Fibroblast of peridontal ligament (primary cell): ENCODE results near the gene GTSE1.

Experiments used
- DNase-seq: peaks from one replicate; pipeline ENCODE4 v3.0.0-alpha.2; 2010; ENCODE audit errors: extremely low read depth

GTSE1 gene

DNA sequence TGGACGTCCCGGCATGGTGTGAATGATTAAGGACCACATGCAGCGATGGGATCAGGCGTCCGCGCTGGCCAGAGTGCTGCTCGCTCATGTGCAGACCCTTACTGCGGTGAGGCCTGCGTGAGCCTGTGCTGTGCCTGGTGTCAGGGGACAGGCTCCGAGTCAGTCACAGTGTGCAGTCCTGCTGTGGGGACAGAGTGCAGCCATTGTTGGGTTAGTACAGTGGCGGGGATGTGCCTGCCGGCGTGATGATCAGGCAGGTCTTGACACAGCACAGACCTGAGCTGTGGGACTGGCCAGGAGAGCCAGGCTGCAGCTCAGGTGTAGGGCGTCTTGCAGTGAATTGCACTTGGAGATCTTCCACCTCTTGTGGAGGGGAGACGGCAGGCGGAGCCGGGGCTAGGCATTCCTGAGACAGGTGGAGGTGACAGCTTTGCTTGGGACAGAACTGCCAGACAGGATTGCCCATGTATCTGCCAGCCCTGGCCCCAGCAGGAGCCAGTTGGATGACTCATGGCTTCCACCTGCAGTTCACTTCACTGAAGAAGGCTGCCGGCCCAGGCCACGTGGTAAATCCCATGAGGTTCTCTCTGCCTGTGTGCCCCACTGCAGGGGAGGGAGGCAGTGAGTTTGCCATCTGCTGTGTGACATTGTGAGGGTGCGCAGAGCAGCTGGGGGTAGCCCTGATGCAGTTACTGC, 56.2 kb downstream of the GTSE1 start:
- DNase-seq: no peak

DNA sequence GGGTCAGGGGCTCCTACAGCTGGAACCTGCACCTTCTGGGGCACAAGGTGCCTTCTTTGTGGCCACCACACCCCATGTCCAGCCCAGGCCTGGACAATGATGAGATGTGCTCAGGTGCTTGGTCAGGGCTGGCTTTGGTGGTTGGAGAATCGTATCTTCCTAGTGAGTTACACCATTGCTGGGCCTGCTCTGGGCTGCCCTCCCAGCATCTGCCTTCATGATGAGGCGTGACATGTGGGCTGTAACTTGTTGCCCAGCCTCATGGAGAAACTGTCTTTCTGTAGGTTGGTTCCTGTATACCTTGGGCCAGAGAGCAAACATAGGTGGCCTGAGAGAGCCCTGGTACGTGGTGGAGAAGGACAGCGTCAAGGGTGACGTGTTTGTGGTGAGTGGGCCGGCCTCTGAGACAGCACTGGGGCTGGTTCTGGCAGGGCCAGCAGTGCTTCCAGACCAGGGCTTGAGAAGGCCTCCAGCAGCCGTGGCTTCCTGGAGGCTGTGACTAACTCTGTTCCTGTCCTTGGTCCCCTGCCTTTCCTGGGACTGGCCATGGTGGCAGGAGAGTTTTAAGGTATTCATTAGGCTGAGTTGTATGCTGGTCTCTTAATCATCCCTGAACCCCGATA, 56.9 kb downstream of the GTSE1 start:
- DNase-seq: no peak

DNA sequence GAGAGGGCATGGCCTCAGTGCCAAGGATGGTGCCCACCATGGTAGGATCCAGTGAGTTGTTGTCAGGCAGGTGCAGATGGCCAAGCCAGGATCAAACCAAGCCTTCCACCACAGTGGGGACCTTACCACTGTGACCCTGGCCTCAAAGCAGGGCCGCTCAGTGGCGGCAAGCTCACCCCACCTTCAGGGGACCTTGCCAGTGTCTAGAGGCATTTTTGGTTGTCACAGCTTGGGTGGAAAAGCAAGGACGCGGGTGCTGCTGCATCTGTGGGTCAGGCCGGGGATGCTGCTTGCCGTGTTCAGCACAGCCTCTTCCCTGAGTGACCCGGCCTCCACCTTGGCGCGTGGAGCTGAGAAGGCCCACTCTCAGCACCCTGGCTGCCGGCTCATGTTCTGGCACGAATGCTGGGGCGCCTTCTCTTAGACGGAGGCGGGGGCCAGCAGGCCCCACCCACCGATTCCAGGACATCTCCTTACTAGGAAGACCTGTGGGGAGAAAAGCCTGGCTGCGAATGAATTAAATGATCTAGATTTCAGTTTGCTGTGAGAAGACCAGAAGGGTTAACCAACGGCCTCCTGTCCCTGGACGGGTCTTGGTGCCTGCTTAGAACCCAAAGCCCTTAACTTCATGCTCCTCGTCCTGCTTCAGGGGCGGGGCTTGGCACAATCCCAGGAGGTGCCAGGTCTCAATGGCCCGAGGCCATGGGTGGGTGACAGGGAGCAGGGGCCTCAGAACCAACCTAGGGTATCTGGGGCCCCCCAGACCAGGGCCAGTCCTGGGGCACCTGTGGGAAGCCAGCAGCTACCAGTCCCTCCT, 57.7 kb downstream of the GTSE1 start:
- DNase-seq: no peak

DNA sequence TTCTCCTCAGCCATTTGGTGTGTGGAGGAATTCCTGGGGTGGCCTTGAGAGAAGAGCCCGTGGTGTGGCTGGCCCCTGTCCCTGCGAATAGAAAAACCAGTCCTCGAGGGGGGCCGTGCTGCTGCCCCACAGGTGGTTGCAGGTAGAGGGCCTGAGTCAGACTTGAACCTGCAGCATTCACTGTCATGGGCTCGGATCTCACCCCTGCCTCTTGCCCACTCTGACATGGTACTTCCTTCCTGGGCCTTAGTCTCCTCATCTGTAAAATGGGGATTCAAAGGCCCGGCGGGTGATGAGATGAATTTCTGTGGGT, 58.3 kb downstream of the GTSE1 start:
- no peak for DNase-seq

DNA sequence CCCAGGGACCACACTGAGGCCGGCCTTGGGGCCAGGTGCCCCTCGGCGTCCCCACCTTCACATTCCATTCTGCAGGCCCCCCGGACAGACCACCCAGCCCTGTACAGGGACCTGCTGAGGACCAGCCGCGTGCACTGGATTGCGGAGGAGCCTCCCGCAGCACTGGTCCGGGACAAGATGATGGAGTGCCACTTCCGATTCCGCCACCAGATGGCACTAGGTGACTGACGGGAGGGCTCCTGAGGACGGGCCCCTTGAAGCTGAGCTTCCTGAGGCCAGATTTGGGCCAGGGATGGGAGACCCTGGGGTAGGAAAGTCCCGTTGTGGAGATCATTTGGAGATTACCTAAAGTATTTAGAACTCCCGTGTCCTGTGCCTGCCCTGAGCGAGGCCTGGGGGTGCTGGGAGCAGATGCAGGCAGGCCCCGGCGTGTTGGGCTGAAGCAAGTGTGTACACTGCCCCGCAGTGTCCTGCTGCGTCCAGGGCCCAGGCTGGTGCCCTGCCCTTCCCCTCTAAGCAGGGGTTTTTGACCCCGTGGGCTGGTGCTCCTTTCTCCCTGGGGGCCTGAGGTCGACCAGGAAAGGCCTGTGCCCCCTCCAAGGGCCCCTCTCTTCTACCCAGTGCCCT, 58.8 kb downstream of the GTSE1 start:
- DNase-seq: peak; percentile 62

DNA sequence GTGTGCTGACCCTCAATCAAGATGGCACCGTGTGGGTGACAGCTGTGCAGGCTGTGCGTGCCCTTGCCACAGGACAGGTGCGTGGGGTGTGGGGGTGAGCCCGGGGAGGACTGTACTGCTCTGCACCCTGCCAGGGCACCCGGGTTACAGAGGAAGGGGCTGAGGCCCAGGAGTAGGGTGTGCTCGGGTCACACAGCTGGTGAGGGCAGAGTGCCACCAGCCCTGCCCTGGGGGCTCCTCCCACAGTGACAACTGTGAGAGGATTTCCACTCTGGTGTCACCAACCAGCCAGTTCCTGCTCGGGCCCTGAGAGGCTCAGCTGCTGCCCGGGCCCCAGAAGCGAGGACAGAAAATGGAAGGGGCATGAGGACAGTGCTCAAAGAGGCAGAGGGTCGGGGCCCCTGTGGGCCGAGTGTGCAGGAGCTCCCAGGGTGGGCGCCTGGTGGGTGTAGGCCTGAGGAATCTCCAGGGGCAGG, 59.4 kb downstream of the GTSE1 start:
- no peak for DNase-seq

DNA sequence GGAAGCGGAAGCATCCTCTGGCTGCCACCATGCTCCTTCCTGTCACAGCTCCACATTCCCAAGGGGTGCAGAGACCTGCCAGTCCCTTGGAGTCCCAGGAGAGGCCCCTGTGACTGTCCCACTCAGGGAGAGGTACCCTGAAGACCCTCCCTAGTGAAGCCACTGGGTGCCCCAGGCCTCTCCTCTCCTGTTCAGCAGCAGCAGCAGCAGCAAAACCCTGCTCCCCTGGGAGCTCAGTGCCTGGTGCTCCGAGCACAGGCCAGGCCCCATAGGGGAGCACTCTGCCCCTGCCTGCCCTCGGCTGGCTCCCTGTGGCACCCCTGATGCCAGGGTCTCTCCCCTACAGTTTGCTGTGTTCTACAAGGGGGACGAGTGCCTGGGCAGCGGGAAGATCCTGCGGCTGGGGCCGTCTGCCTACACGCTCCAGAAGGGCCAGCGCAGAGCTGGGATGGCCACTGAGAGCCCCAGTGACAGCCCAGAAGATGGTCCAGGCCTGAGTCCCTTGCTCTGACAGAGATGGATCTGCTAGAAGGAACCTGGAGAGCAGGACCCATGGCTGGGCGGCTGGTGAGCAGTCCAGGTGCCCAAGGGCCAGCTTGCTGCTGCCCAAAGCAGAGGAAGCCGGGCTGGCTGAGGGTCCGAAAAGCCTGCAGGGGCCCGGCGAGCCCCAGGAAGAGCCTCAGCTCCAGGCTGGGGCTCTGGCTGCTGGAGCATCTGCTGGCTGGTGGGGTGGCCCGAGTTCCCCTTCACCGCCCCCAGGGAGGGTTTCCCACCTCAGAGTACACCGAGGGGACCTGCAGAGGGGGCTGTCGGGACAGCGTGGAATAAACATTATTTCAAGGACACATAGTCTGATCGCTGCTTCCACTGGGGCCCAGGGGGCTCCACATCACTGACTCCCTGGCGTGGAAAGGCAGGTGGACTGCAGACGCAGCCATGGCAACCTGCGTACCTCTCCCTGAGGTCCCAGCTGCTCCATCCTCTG, 60.1 kb downstream of the GTSE1 start:
- DNase-seq: no peak

DNA sequence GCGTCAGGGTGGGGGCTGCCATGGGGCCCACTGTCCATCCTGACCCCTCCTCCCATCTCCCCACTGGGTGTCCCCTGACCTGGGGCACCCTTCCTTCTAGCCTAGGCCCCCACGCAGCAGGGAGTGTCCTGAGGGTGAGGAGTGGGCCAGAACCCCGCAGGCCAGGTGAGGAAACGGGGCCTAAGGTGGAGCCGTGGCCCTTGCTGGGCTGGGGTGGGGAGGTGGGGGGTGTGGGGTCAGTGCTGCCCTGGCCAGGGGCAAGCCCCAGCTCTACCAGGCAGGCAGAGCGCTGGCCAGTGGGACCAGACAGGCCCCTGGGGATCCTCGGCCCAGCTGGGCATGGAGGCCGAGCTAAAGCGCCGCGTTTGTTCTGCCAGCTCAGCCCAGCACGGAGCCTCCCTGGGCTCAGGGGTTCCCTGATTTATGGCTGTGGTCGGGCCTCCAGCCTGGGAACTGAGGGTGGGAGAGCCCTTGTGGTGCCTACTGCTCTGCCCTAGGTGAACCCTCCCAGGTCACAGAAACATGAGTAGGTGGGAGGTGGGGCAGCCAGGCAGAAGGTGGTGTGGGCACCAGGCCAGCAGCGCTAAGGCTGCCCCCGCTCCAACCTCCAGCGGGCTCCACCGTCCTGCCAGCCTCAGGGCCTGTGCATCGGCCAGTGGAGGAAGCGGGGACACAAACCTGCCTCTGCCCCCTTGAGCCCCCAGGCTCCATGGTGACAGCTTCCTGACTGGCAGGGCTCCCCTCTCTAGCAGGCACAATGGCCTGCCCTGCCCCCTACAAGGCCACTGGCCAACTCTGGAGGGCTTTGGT, 61.2 kb downstream of the GTSE1 start:
- DNase-seq: no peak

DNA sequence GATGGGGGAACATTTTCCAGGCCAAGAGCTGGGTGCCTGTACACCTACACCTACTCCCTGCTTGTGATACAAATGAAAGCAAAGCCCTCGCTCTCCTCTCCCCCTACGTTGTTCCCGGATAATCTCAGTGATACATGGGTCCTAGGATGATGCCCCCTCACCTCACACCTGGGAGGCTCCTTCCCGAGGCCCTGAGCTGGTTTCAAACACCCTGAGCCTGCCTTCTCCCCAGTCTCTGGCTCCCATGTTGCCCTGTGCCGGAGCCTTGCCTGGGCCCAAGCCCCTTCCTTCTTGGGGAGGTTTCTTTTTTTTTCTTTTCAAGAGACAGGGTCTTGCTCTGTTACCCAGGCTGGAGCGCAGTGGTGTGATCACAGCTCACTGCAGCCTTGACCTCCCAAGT, 62.1 kb downstream of the GTSE1 start:
- DNase-seq: no peak

DNA sequence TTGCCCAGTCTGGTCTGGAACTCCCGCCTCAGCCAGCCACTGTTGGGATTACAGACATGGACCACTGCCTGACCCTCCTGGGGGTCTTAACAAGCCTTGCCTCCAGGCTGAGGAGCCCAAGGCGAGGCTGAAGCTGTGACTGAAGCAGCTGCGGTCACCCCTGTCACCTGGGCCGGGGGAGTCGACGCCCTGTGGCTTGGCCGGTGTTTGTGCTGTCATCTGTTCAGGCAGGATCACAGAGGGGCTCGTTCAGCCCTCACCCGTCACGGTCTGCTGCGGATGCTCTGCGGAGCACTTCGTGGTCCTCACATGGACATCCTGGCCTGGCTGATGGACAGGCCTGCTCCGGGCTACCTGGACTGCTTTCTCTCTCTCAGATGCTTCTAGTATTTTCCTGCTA, 62.7 kb downstream of the GTSE1 start:
- DNase-seq: no peak

DNA sequence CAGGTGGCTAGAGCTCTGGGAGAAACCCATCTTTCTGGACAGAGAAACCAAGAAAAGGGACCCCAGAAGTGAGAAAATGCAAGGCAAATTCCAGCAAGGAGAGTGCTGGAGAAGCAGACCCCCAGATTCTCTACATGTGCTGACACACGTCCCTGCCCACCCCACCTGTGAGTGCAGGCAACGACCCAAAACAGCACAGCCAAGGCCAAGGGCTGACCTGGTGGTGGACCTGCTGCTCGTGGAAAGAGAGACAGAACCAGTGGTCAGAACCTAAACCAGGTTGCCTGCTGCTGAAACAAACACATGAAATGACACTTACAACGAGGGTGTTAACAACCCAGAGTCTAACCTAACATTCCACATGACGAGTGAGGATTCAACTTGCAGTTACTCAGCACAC, 63.4 kb downstream of the GTSE1 start:
- no peak for DNase-seq

DNA sequence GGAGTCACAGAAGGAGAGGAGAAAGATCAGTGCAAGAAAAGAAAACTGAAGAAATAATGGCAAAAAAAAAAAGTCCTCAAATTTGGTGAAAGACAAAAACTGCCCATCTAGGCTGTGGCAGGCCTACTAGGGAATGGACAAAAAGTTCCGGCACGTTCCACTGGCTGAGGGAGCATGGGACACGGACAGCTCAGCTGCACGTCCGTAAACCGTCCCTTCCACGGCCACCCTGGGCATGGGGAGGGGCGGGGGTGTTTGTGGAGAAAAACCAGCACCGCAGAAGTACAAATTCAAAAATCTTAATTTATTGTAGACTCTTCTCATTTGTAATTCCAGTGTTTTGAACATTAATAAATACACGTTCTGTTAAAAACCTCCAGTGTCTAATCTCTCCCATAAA, 64.2 kb downstream of the GTSE1 start:
- no peak for DNase-seq

DNA sequence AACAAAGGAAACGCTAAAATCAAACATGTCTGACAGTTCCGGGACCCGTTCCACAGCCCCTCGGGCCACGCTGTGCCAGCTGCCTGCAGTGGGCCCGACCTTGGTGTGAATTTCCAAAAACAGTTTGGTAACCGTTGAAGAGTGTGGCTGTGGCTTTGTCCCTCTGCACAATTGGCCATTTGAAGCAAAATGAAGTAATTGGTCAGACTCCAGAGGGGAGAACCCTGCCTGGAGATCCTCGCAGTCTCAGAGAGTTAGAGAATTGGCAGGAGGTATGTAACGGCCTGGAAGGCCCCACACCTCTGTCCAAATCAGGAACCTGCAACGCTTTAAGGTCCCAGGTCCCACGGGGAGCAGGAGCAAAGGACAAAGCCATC, 65.1 kb downstream of the GTSE1 start:
- DNase-seq: no peak

DNA sequence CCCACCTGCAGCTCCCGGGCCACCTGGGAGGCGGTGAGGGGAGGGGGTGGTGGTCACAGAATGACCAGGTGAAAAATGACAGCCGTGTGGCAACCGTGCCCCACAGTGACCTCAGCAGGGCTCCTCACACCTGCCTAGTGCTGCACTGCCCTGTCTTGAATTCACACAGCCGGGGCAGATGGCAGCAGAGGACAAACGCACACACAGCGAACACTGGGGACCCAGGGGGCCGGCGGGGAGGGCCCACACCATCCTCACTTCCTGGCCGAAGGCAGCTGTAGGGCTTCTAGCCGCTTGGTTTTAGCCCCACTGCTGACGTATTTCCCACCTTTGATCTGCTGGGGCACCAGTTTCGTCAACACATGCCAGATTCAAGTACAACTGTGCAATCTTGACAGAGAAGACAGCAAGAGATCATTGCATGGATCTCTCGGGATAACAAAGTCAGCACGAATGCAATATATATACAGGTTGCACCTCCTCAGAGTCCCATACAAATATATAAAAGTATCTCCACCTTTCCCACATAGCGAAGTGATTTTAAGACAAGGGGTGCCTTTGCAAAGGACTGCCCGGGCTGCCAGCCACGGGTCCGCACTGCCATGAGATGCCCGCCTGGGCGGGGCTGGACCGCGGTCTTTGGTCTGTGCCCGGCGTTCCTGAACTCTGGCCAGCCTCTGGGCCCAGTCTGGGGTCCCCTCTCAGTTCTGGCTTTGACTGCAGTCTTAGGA, 65.7 kb downstream of the GTSE1 start:
- DNase-seq: no peak

DNA sequence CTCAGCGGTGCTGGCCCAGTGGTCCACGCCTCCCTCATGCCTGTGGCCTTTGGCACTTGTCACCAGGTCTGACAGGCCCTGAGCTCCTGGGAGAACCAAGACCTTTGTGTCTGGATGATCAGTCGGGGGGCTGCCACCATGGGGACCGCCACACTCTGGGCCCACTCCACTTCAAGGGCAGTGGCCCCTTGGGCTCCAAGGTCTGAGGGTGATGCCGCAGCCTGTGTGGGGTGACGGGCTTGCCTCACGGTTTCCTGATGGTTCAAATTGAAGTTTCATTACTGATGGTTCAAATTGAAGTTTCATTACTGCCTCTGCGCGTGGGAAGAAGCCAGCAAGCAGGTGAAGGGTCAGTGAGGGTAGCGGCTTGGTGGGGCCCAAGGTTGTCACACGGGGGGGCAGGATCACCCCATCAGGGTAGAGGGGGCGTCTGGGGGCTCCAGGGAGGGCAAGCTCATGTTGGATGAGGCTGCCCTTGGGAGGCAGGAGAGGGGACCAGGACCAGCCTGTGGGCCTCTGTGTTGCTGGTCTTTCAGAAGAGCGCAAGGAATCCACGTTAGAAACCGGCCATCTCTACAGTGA, 66.4 kb downstream of the GTSE1 start:
- no peak for DNase-seq

DNA sequence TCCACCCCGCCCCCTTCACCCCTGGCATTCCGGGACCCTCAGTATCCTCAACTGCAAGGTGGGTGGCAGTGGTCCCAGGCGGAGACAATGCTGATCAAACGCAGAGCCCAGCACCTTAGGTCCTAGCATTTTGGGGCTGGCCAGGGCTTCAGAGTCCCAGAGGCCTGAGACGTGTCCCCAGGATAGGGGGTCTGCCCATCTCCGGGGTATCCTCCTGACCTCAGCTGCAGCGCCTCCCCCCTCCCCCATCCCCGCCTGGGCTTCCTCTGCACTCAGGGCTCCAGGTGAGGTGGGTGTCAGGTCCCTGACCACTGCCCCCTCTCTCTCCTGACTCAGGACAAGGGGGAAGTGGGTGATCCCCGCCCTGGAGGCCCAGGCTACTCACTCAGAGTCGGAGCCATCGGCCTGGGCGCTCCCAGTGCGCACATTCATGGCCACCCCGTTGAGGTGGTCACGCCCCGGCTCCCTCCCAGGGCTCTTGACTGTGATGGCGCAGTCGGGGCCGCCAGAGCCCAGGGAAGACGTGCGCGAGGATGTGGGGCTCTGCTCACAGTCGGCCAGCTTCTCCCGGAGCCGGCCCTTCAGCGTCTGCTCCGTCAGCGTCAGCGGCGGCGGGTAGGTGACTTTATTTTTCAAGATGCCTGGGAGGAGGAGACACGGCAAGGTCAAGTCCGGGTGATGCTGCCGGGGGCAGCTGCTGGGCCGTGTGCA, 67.1 kb downstream of the GTSE1 start:
- DNase-seq: no peak

DNA sequence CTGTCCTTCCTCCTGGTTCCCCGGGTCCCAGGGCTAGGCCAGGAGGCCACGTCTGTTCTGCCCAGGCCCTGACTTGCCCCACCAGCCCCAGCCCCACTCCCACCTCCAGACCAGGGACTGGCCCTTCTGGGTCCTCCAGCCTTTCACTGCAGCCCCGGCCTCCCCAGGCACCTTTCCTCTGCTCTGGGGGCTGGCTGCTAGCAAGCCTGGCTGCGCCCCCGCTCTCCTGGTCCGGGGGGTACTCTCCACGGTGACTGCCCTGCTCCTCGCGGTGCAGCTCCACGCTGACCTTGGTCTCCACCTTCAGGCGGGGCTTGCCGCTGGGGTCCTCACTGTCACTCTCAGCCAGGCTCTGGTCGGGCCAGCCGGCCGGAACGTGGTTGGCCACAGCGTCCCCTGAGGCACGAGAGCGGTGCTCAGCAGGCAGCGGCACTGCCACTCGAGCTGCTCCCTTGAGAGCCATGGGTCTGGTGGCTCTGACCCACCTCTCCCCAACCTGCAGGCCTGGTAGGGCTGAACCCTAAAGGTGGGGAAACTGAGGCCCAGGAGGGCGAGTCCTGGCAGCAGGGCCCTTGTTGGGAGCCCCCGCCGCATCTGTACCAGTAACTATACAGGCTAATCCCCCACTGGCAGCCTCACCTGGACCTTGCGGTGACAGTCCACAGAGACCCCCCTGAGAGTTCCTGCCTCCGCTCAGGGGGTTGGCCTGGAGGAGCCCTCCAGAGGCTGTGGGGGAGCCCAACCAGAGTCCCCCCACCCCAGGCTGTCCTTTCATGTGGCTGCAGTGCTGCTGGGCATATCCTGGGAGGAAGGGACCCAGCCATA, 67.9 kb downstream of the GTSE1 start:
- DNase-seq: no peak

DNA sequence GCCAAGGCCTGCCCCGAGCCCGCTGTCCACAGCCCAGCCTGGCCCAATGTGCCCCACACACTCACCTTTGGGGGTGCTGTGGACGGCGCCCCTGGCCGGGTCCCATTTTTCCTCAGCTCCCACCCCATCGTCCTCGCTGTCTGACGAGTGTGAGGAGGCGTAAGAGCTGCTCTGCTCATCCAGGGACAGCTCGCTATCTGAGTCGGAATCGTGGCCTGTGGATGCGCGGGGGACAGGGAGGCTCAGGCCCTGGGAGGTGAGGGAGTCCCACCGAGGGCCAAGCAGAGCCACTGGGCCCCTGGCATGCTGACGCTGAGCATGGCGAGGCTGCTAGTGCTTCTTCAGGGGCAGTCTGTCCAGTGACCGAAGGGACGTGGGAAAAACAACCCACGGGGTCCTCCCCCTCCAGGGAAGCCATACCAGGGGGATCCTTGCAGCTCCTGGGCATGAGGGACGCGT, 68.5 kb downstream of the GTSE1 start:
- no peak for DNase-seq
